Fibroblast of lung (primary cell): ENCODE results near the gene RADIL.

Experiments used
- EZH2 ChIP-seq: IDR thresholded peaks from 2 replicates; pipeline ENCODE4 v1.5.1; 2012; ENCODE audit warnings: low read length, control low read depth, mild to moderate bottlenecking; ENCODE audit errors: missing control alignments
- TF ChIP-seq, protein P1 (sequence below), 2 donors: IDR thresholded peaks in 1 of 2; conservative IDR thresholded peaks in 1 of 2; 1 replicate in 1 of 2; 2 replicates in 1 of 2; pipeline ENCODE4 v1.5.1; 2011 to 2012; ENCODE audit warnings: low read length in 2 of 2, control low read depth in 1 of 2, inconsistent platforms in 1 of 2, low read depth in 1 of 2, mild to moderate bottlenecking in 1 of 2

GRCh38 chr7:4815121-4815520, 68.4 kb downstream of the RADIL start:
- TF ChIP-seq, protein P1, sequence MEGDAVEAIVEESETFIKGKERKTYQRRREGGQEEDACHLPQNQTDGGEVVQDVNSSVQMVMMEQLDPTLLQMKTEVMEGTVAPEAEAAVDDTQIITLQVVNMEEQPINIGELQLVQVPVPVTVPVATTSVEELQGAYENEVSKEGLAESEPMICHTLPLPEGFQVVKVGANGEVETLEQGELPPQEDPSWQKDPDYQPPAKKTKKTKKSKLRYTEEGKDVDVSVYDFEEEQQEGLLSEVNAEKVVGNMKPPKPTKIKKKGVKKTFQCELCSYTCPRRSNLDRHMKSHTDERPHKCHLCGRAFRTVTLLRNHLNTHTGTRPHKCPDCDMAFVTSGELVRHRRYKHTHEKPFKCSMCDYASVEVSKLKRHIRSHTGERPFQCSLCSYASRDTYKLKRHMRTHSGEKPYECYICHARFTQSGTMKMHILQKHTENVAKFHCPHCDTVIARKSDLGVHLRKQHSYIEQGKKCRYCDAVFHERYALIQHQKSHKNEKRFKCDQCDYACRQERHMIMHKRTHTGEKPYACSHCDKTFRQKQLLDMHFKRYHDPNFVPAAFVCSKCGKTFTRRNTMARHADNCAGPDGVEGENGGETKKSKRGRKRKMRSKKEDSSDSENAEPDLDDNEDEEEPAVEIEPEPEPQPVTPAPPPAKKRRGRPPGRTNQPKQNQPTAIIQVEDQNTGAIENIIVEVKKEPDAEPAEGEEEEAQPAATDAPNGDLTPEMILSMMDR (conservative IDR thresholded peaks at IDR 0.05 in 1 of 2, IDR thresholded peaks at IDR 0.05 in 1 of 2; ENCODE audit: low read depth in 1 of 2, low read length in 2 of 2), result no peak
- TF ChIP-seq EZH2, result no peak
